ENCODE measurements around the gene GNAQ.

DNA sequence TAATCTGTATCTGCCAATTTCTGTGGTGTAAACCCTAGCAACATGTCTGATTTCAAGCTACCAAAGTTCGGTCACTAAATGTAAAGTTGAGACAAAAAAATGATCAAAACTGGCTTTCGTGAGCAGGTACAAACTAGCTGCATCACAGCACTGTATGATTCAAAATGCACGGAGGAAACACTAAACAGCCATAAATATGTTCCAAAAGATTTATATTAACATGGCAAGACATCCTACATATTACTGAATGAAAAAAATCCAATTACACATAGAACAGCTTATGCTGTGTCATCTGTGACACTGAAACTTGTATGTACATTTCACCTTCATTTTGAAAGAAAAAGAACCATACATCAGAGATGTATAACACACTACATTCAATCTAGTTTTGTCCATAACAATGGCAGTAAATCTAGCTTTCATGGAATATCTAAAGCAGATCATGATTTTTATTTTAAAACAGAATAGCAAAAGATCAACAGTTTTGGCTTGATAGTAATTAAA is 14.4 kb downstream of the GNAQ start:
- TF ChIP-seq, protein P1, sequence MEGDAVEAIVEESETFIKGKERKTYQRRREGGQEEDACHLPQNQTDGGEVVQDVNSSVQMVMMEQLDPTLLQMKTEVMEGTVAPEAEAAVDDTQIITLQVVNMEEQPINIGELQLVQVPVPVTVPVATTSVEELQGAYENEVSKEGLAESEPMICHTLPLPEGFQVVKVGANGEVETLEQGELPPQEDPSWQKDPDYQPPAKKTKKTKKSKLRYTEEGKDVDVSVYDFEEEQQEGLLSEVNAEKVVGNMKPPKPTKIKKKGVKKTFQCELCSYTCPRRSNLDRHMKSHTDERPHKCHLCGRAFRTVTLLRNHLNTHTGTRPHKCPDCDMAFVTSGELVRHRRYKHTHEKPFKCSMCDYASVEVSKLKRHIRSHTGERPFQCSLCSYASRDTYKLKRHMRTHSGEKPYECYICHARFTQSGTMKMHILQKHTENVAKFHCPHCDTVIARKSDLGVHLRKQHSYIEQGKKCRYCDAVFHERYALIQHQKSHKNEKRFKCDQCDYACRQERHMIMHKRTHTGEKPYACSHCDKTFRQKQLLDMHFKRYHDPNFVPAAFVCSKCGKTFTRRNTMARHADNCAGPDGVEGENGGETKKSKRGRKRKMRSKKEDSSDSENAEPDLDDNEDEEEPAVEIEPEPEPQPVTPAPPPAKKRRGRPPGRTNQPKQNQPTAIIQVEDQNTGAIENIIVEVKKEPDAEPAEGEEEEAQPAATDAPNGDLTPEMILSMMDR (IDR thresholded peaks at IDR 0.05): no peak
- TF ChIP-seq EZH2 (IDR thresholded peaks at IDR 0.05; ENCODE audit: borderline replicate concordance, insufficient read depth, low read depth, low read length, poor library complexity, severe bottlenecking): no peak

Measured in B cell (primary cell).